Heart left ventricle (tissue), 16 donors: ENCODE results near the gene MAP3K4. TPM values are rescaled to one million over a fixed set of nuclear protein-coding genes. Genes with fewer than 3 reads are reported as not detected.

Source experiments
- ATAC-seq, 4 donors: fragments of 200-7000 bp; cut with Tn5 transposase; one replicate each; pipeline ENCODE4 v1.9.1; 2020 to 2022; ENCODE audit warnings: moderate library complexity in 4 of 4, mild to moderate bottlenecking in 3 of 4, moderate number of reproducible peaks in 1 of 4
- DNase-seq, 5 donors: peaks; one replicate each; pipeline ENCODE4 v3.0.0-alpha.2; 2020
- H3K27ac ChIP-seq, 12 donors: fragments of 200-600 bp; sonication (generic) in 4 of 12; one replicate each; pipeline versions ENCODE4 v1.5.0 to v1.8.0; 2016 to 2022; ENCODE audit warnings: mild to moderate bottlenecking in 2 of 12
- H3K27me3 ChIP-seq, 9 donors: fragments of 200-600 bp; sonication (generic) in 2 of 9; one replicate each; pipeline versions ENCODE4 v1.5.1 to v1.8.0; 2016 to 2022; ENCODE audit warnings: mild to moderate bottlenecking in 3 of 9
- H3K36me3 ChIP-seq, 9 donors: fragments of 200-600 bp; sonication (generic) in 2 of 9; one replicate each; pipeline versions ENCODE4 v1.5.0 to v1.8.0; 2018 to 2022; ENCODE audit warnings: mild to moderate bottlenecking in 2 of 9
- H3K4me1 ChIP-seq, 12 donors: fragments of 200-600 bp; sonication (generic) in 4 of 12; one replicate each; pipeline versions ENCODE4 v1.5.0 to v1.8.0; 2016 to 2022; ENCODE audit warnings: mild to moderate bottlenecking in 3 of 12
- H3K4me3 ChIP-seq, 12 donors: fragments of 200-600 bp; sonication (generic) in 4 of 12; one replicate each; pipeline versions ENCODE4 v1.5.0 to v1.8.0; 2017 to 2022; ENCODE audit warnings: mild to moderate bottlenecking in 9 of 12, moderate library complexity in 4 of 12
- H3K9me3 ChIP-seq, 12 donors: fragments of 200-600 bp; sonication (generic) in 4 of 12; one replicate each; pipeline versions ENCODE4 v1.5.0 to v1.8.0; 2016 to 2022; ENCODE audit warnings: mild to moderate bottlenecking in 1 of 12
- POLR2A ChIP-seq, 2 donors: fragments of 450-650 bp; IDR thresholded peaks; one replicate each; pipeline ENCODE4 v1.6.1; 2017; ENCODE audit warnings: antibody characterized with exemption in 2 of 2, mild to moderate bottlenecking in 2 of 2, moderate library complexity in 2 of 2
- WGBS, 4 donors: extraction: QIAGEN DNeasy Blood & Tissue Kit in 2 of 4; methylation state at CpG; one replicate each; pipeline versions ENCODE4 v1.1.5 to v1.1.7; 2013 to 2018; 5-methylcytosine and 5-hydroxymethylcytosine counted together
- intact Hi-C, 10 donors: fragments of 100-400 bp; cut with DNase I; formaldehyde crosslinking; loops; one replicate each; pipeline versions ENCODE4 v1.11.1 to v1.14.2; 2022
- polyA plus RNA-seq, 2 donors: library from polyadenylated mRNA; stranded (reverse); fragments of 200-250 nt; gene quantifications; one replicate each; pipeline ENCODE4 v1.2.3, GENCODE V29; 2013
- total RNA-seq, 9 donors: library from RNA; depleted of rRNA in 2 of 9; stranded (reverse); fragments of >200 nt in 2 of 9; fragmentation: NEBNext Ultra II Directional in 3 of 9; extraction: Animal tissue kit (Norgen Biotek cat#: 25700) in 3 of 9; gene quantifications; one replicate each; pipeline versions ENCODE4 v1.1.0 to v1.2.4, GENCODE V29; 2016 to 2023
- TF ChIP-seq, protein P1 (sequence below), 12 donors: fragments of 200-600 bp; sonication (generic) in 4 of 12; IDR thresholded peaks; one replicate each; pipeline versions ENCODE4 v1.5.0 to v1.8.0; 2018 to 2022; ENCODE audit warnings: antibody characterized with exemption in 12 of 12, mild to moderate bottlenecking in 5 of 12
- donor health status: ischemic (EF 13 %, LVEDD 7.1; RV severe dilation, severe dysfunction).
- donor health status: healthy with polysubstance abuse.
- donor health status: DM: no; HTN: yes; CAD: no.
- donor health status: DM: no; HTN: no; CAD: no.
- donor health status: ischemic (EF 25% LVEDD 6.9; RV normal size, moderate dysfunction).
- donor health status: ischemic (EF 25% LVEDD 5.7; RV mildly dilated, moderate dysfunction).
- donor health status: healthy.
- donor health status: DM: yes; HTN: yes; CAD: no.
- donor health status: ischemic (EF 35%, LVEDD 5.7; RV mildly dilated, moderate dysfunction).
- donor health status: nonischemic (EF 11% LVEDD 7.7; RV severe dilation, severe dysfunction).
- donor health status: DM: yes; HTN: yes; CAD: no.
- donor health status: PGD.
- donor health status: ischemic (EF 29% LVEDD 5.4; RV normal size, mild dysfunction).
- donor health status: nonischemic (EF 23%, LVEDD 6.1; RV moderate dilation, normal function).

The MAP3K4 gene
- total and polyA plus RNA-seq, 11 donors: 9.2 to 39.1 (median 28.4) TPM

- TF ChIP-seq, protein P1, sequence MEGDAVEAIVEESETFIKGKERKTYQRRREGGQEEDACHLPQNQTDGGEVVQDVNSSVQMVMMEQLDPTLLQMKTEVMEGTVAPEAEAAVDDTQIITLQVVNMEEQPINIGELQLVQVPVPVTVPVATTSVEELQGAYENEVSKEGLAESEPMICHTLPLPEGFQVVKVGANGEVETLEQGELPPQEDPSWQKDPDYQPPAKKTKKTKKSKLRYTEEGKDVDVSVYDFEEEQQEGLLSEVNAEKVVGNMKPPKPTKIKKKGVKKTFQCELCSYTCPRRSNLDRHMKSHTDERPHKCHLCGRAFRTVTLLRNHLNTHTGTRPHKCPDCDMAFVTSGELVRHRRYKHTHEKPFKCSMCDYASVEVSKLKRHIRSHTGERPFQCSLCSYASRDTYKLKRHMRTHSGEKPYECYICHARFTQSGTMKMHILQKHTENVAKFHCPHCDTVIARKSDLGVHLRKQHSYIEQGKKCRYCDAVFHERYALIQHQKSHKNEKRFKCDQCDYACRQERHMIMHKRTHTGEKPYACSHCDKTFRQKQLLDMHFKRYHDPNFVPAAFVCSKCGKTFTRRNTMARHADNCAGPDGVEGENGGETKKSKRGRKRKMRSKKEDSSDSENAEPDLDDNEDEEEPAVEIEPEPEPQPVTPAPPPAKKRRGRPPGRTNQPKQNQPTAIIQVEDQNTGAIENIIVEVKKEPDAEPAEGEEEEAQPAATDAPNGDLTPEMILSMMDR (IDR thresholded peaks at IDR 0.05): no peak
- TF ChIP-seq POLR2A (IDR thresholded peaks at IDR 0.05): no peak
- Histone ChIP-seq H3K4me3 (no peak overlapping the region), H3K4me1 (peaks cover 0 to 23% (median 8%) of the 10 kb centered on the region in 12 donors), H3K27me3 (no peaks in the 10 kb centered on the region), H3K27ac (no peak overlapping the region), H3K36me3 (peaks cover 0 to 40% (median 8%) of the 10 kb centered on the region in 9 donors), H3K9me3 (no peaks in the 10 kb centered on the region)
- DNase-seq (no peak), ATAC-seq (no peak)
- intact Hi-C loops: no loop called here
- 87 to 88% (median 88%) methylated on average over 5 of the region's 5 CpGs for whole genome bisulfite sequencing, 4 donors
Observed at GRCh38 chr6:161033667-161034066, 42.1 kb downstream of the MAP3K4 start.

DNA sequence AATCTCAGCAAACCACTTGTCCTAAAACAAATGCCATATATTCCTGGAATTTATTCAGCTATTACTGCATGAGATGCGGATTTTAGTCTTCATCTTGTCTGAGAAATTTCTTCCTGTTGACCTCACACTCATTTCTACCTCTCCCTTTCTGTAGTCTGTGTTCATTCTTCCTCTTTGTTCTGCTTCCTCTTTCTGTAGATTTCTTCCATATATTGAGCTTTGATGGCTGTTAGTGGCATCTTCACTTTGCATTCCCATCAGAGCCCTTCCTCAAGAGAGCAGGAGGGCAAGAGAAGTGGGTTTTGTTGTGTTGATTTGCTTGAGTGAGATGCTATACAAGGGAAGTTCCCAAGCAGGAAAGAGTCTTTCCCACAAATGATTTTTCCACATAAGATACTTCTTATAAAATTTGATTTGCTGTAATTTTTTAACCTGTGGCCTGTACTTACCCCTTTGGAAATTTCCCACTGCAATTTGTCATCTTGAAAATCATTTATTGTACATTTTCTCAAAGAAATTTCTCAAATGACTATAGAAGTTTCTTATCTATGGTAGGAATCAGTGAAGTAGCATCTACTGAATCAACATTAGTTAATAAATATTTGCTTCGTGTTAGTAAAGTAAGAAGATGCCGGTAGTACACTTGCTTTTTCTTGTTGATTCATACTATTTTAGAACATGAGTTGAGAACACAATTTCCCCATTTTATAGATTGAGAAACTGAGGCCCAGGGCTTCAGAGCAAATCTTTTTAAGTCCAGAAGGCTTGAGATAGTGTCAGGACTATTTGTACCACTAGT, 43.8 kb downstream of the MAP3K4 start:
- Histone ChIP-seq H3K36me3 (peaks cover 0 to 50% (median 13%) of the 10 kb centered on the region in 9 donors), H3K4me3 (no peak overlapping the region), H3K27ac (no peak overlapping the region), H3K27me3 (no peaks in the 10 kb centered on the region), H3K9me3 (no peaks in the 10 kb centered on the region), H3K4me1 (peaks cover 0 to 18% (median 10%) of the 10 kb centered on the region in 12 donors)
- TF ChIP-seq, protein P1 (IDR thresholded peaks at IDR 0.05): no peak
- TF ChIP-seq POLR2A (IDR thresholded peaks at IDR 0.05): no peak
- intact Hi-C loops: no loop called here
- ATAC-seq: no peak
- WGBS, 4 donors: 94 to 98% (median 95%) methylated on average over 3 of the region's 3 CpGs
- DNase-seq: no peak

DNA sequence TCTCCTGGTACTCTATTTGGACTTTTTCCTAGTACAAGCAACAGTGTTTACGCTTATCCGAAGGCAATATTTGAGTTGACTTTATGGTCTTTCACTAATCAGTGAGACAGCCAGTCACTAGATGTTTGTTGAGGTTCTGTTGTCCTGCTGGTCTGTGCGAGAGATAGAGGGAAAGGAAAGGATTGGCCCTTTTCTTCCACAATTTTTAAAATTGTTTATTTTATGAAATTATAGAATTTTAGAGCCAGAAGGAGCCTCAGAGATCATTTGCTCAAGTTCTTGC, 44.4 kb downstream of the MAP3K4 start:
- 96 to 99% (median 98%) methylated on average over 3 of the region's 3 CpGs for WGBS, 4 donors
- H3K27ac ChIP-seq: no peak overlapping the region

GRCh38 chr6:161037873-161038228, 46.3 kb downstream of the MAP3K4 start:
- TF ChIP-seq, protein P1 (IDR thresholded peaks at IDR 0.05): no peak
- peak overlapping the region in 8 of 12 donors; percentile 8 to 72 (median 43) for H3K27ac ChIP-seq

More for the DNA sequence above, 44.4 kb downstream of the MAP3K4 start:
- peaks cover 0 to 55% (median 13%) of the 10 kb centered on the region in 9 donors for H3K36me3 ChIP-seq
- peaks cover 0 to 17% (median 10%) of the 10 kb centered on the region in 12 donors for H3K4me1 ChIP-seq
- intact Hi-C loops: no loop called here
- no peaks in the 10 kb centered on the region for H3K9me3 ChIP-seq
- ATAC-seq (no peak), DNase-seq (no peak)
- H3K4me3 ChIP-seq: no peak overlapping the region
- TF ChIP-seq, protein P1 (IDR thresholded peaks at IDR 0.05): no peak
- no peak for TF ChIP-seq POLR2A (IDR thresholded peaks at IDR 0.05)
- H3K27me3 ChIP-seq: no peaks in the 10 kb centered on the region

More at GRCh38 chr6:161037873-161038228, 46.3 kb downstream of the MAP3K4 start:
- no peak for DNase-seq
- no peak for ATAC-seq
- WGBS, 4 donors: 92 to 97% (median 96%) methylated on average over 2 of the region's 2 CpGs
- intact Hi-C loops: no loop called here
- Histone ChIP-seq H3K9me3 (no peaks in the 10 kb centered on the region), H3K36me3 (peaks cover 0 to 65% (median 30%) of the 10 kb centered on the region in 9 donors), H3K4me3 (no peak overlapping the region), H3K27me3 (no peaks in the 10 kb centered on the region), H3K4me1 (peaks cover 0 to 16% (median 10%) of the 10 kb centered on the region in 12 donors)
